Vagina (tissue), 2 donors: ENCODE measurements around the gene MACROD2. TPM values are rescaled to one million over a fixed set of nuclear protein-coding genes. Genes with fewer than 3 reads are reported as not detected.

Experiments used
- DNase-seq, 2 donors: peaks; one replicate each; pipeline ENCODE4 v3.0.0-alpha.2; 2017; ENCODE audit errors: extremely low spot score in 2 of 2
- H3K27ac ChIP-seq: fragments of 200-600 bp; sonication (generic); one replicate; pipeline ENCODE4 v1.5.1; 2019
- H3K27me3 ChIP-seq: fragments of 200-600 bp; sonication (generic); one replicate; pipeline ENCODE4 v1.5.1; 2019
- H3K36me3 ChIP-seq, 2 donors: fragments of 200-600 bp; sonication (generic); one replicate each; pipeline ENCODE4 v1.5.1; 2017 to 2019
- H3K4me1 ChIP-seq: fragments of 200-600 bp; sonication (generic); one replicate; pipeline ENCODE4 v1.5.1; 2019
- H3K4me3 ChIP-seq, 2 donors: fragments of 200-600 bp; sonication (generic); 1 replicate in 1 of 2; 2 replicates in 1 of 2; pipeline ENCODE4 v1.5.1; 2016 to 2019
- H3K9me3 ChIP-seq: fragments of 200-600 bp; sonication (generic); one replicate; pipeline ENCODE4 v1.5.1; 2019
- POLR2A ChIP-seq, 2 donors: fragments of 450-650 bp; IDR thresholded peaks; one replicate each; pipeline ENCODE4 v1.6.1; 2017; ENCODE audit warnings: antibody characterized with exemption in 2 of 2, mild to moderate bottlenecking in 2 of 2, moderate library complexity in 2 of 2
- POLR2AphosphoS5 ChIP-seq, 2 donors: sonication (generic); formaldehyde crosslinking; IDR thresholded peaks; one replicate each; pipeline ENCODE4 v1.9.0; 2017; ENCODE audit warnings: antibody characterized with exemption in 2 of 2, mild to moderate bottlenecking in 2 of 2, low read depth in 1 of 2; ENCODE audit not compliant: insufficient read depth in 1 of 2
- intact Hi-C: fragments of 100-400 bp; cut with DNase I; formaldehyde crosslinking; loops from one replicate; pipeline ENCODE4 v1.15.1; 2023
- total RNA-seq: library from RNA; depleted of rRNA; stranded (reverse); fragments of >200 nt; gene quantifications from one replicate; pipeline ENCODE4 v1.2.3, GENCODE V29; 2016
- TF ChIP-seq, protein P1 (sequence below), 3 experiments: fragments of 450-650 bp in 2 of 3; fragments of 200-600 bp in 1 of 3; sonication (generic) in 1 of 3; IDR thresholded peaks; one replicate each; pipeline ENCODE4 v1.5.1; 2017 to 2019; ENCODE audit warnings: antibody characterized with exemption in 3 of 3, mild to moderate bottlenecking in 2 of 3, moderate library complexity in 2 of 3

Gene MACROD2
- total RNA-seq, 1 donor from 2014 or later: 12.5 TPM

DNA sequence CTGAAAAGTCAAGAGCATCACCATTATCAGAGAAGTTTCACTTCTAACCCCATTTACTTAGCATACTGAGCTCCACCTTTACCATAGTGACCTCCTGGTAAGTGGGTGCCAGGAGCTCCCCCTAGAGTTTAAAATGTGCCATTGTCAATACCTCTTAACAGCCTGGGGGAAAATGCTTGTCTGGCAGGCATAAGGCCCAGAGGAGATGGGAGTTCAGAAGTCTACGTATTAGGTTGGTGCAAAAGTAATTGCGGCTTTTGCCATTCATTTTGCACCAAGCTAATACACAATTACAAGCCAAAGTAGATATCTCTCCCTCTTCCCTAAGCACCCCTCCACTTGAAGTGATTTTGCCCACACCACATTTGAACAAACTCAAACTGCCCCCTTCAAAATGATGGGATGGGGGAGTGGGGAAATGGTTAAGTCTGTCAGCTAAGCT is 1658.9 kb downstream of the MACROD2 start:
- DNase-seq: no peak
- peaks cover 9% of the 10 kb centered on the region for H3K4me1 ChIP-seq
- TF ChIP-seq POLR2AphosphoS5 (IDR thresholded peaks at IDR 0.05; ENCODE audit: insufficient read depth in 1 of 2, low read depth in 1 of 2) (no peak), POLR2A (IDR thresholded peaks at IDR 0.05) (no peak)
- TF ChIP-seq, protein P1, sequence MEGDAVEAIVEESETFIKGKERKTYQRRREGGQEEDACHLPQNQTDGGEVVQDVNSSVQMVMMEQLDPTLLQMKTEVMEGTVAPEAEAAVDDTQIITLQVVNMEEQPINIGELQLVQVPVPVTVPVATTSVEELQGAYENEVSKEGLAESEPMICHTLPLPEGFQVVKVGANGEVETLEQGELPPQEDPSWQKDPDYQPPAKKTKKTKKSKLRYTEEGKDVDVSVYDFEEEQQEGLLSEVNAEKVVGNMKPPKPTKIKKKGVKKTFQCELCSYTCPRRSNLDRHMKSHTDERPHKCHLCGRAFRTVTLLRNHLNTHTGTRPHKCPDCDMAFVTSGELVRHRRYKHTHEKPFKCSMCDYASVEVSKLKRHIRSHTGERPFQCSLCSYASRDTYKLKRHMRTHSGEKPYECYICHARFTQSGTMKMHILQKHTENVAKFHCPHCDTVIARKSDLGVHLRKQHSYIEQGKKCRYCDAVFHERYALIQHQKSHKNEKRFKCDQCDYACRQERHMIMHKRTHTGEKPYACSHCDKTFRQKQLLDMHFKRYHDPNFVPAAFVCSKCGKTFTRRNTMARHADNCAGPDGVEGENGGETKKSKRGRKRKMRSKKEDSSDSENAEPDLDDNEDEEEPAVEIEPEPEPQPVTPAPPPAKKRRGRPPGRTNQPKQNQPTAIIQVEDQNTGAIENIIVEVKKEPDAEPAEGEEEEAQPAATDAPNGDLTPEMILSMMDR (IDR thresholded peaks at IDR 0.05): no peak
- H3K36me3 ChIP-seq: no peaks in the 10 kb centered on the region
- H3K27me3 ChIP-seq: no peaks in the 10 kb centered on the region
- H3K4me3 ChIP-seq: no peak overlapping the region
- H3K9me3 ChIP-seq: no peaks in the 10 kb centered on the region
- no peak overlapping the region for H3K27ac ChIP-seq
- intact Hi-C loops: no loop called here

DNA sequence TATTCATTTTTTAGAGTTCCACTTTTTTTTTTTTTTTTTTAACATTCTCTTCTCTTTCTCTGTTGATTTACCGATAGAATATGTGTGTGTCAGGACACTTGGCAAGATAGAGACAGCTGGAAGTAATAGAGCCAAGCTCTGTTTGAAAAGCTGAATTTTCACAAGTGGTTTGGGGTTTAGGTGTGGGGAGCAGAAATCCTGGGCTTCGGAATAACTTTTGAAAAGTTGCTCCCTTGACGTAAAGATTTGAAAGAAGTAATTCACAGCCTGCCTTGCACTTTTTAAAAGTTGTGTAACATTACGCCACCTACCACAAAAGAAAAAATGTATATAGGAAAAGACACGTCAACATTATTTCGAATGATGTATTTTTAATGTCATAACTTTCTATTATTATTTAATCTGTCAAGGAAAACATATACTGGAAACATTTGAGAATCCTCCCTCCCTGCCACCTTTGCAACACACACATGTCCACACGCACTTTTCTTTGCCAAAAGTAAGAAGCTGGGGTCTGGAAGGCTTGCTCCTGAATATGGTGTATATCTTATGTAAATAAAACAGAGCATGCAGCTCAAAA is 1660.1 kb downstream of the MACROD2 start:
- intact Hi-C loops: no loop called here
- H3K27me3 ChIP-seq: no peaks in the 10 kb centered on the region
- no peak overlapping the region for H3K4me3 ChIP-seq
- no peaks in the 10 kb centered on the region for H3K36me3 ChIP-seq
- TF ChIP-seq, protein P1 (IDR thresholded peaks at IDR 0.05): no peak
- TF ChIP-seq POLR2AphosphoS5 (IDR thresholded peaks at IDR 0.05; ENCODE audit: insufficient read depth in 1 of 2, low read depth in 1 of 2) (no peak), POLR2A (IDR thresholded peaks at IDR 0.05) (no peak)
- H3K9me3 ChIP-seq: no peaks in the 10 kb centered on the region
- no peak overlapping the region for H3K27ac ChIP-seq
- peaks cover 9% of the 10 kb centered on the region for H3K4me1 ChIP-seq
- no peak for DNase-seq

DNA sequence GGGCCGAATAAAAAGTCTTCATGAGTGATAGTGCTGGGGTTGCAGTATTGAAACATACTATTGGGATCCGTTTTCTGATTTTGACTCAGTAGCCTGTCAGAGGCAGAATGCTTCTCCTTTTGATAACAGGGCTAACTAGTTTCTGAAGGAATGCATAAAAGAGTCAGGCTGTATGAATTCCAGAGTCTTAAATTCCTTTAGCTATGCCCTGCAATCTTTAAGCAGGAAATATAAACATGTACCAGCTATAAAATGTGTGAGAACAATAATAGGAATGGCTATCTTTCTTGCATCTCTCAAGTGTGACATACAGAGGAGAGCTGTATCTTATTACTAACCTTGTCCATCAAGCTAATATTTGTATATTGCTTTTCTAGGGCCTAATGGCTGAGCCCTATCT is 1660.8 kb downstream of the MACROD2 start:
- no peak overlapping the region for H3K4me3 ChIP-seq
- no peak for DNase-seq
- no peaks in the 10 kb centered on the region for H3K36me3 ChIP-seq
- no peak overlapping the region for H3K27ac ChIP-seq
- H3K27me3 ChIP-seq: no peaks in the 10 kb centered on the region
- intact Hi-C loops: no loop called here
- no peaks in the 10 kb centered on the region for H3K9me3 ChIP-seq
- peaks cover 9% of the 10 kb centered on the region for H3K4me1 ChIP-seq
- TF ChIP-seq POLR2A (IDR thresholded peaks at IDR 0.05) (no peak), POLR2AphosphoS5 (IDR thresholded peaks at IDR 0.05; ENCODE audit: insufficient read depth in 1 of 2, low read depth in 1 of 2) (no peak)
- TF ChIP-seq, protein P1 (IDR thresholded peaks at IDR 0.05): no peak

DNA sequence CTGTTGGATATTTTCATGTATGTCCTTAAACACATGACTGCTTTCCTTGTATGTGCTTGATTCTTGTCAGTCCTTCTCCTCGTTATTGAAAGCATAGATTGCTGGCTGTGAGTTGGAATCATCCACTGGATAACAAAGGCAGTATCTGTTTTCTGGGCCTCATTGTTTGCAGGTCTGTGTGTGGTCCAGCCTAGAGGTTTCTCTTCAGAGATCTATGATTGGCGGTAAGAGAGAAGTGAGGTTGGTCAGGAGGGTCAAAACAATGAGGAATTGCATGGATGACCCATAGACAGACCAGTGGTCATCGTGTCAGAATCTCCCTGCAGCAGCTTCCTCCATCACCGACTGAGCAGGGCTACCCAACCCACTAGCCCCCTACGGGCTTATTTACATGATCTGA is 1663.0 kb downstream of the MACROD2 start:
- H3K9me3 ChIP-seq: no peaks in the 10 kb centered on the region
- H3K27me3 ChIP-seq: no peaks in the 10 kb centered on the region
- intact Hi-C loops: no loop called here
- H3K27ac ChIP-seq: no peak overlapping the region
- DNase-seq: no peak
- TF ChIP-seq, protein P1 (IDR thresholded peaks at IDR 0.05): no peak
- TF ChIP-seq POLR2AphosphoS5 (IDR thresholded peaks at IDR 0.05; ENCODE audit: insufficient read depth in 1 of 2, low read depth in 1 of 2) (no peak), POLR2A (IDR thresholded peaks at IDR 0.05) (no peak)
- H3K4me3 ChIP-seq: no peak overlapping the region
- no peaks in the 10 kb centered on the region for H3K36me3 ChIP-seq
- H3K4me1 ChIP-seq: peaks cover 9% of the 10 kb centered on the region

DNA sequence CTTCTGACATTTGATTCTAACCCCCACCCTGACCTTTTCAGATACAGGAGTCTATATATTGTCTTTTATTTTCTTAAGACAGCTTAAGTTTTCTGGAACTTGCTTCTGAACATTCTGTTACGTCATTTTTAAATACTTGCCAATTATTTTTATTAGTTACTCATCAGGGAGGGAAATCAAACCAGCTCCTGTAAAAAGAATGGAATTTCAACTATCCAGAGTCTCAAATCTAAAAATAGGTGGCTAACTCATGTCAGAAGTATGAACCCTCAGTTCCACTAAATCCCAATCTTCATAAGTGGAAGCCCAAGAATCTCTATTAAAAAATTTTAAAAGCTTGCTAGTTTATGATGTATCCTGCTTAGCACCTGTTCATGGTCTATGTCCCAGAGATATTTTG is 1677.9 kb downstream of the MACROD2 start:
- intact Hi-C loops: no loop called here
- Histone ChIP-seq H3K9me3 (no peaks in the 10 kb centered on the region), H3K27ac (no peak overlapping the region), H3K4me1 (no peaks in the 10 kb centered on the region), H3K4me3 (no peak overlapping the region), H3K27me3 (no peaks in the 10 kb centered on the region), H3K36me3 (no peaks in the 10 kb centered on the region)
- TF ChIP-seq, protein P1 (IDR thresholded peaks at IDR 0.05): no peak
- TF ChIP-seq POLR2A (IDR thresholded peaks at IDR 0.05): no peak
- TF ChIP-seq POLR2AphosphoS5 (IDR thresholded peaks at IDR 0.05; ENCODE audit: insufficient read depth in 1 of 2, low read depth in 1 of 2): no peak
- no peak for DNase-seq
